Jurkat, Clone E6-1 (cell line): ENCODE measurements around the gene CIAO2A.
"Not testable (repeated sequence)": the region's sequence is repeated elsewhere in the genome, so short reads cannot be mapped to it uniquely, and the experiment has no call there.

Source experiments
- DNase-seq: peaks from one replicate; pipeline ENCODE4 v3.0.0-alpha.2; 2011; ENCODE audit warnings: low read depth, low spot score
- H3K4me3 ChIP-seq: 2 replicates; pipeline ENCODE4 v1.5.1; 2011; ENCODE audit warnings: mild to moderate bottlenecking, low read length, control low read depth, moderate library complexity

CIAO2A gene

DNA sequence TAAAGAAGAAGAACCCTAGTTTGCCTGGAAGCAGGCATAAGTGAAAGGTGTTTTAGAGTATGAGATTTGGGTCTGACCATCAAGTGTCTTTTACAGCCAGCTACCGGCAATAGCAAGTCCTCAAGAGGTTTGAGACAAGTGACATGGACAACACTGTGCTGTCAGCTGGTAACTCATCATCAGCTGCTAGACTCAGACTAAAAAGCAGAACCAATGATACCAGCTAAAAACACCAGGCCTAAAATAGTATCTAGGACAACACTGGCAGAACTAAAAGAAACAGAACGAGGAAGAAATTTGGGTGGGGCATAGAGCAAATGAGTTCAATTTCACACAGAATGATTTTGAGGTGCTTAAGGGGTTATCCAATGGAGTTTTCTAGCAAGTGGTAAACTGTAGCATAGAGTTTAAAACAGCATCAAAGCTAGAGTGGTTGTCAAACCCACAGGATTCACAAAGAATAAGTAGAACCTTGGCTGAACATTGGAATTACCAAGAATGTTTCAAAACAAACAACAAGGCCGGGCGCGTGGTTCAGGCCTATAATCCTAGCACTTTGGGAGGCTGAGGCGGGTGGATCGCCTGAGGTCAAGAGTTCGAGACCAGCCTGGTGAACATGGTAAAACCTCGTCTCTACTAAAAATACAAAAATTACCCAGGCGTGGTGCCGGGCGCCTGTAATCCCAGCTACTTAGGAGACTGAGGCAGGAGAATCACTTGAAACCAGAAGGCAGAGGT is 3.9 kb downstream of the CIAO2A start:
- H3K4me3 ChIP-seq = no peak overlapping the region
- DNase-seq = no peak

DNA sequence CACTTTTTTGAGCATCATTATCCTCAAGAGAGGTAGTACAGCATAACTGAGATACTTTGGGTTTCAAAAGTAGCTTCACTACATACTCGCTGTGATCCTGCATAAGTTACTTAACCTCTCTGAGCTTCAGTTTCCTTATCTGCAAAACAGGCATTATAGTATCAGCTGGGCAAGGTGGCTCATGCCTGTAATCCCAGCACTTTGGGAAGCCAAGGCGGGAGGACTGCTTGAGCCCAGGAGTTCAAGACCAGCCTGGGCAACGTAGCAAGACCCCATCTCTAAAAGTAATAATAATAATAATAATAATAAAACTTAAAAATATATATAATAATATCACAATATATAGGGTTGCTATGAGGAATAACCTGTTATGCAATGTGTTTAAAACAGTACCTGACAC is 10.9 kb downstream of the CIAO2A start:
- no peak overlapping the region for H3K4me3 ChIP-seq
- DNase-seq = no peak

DNA sequence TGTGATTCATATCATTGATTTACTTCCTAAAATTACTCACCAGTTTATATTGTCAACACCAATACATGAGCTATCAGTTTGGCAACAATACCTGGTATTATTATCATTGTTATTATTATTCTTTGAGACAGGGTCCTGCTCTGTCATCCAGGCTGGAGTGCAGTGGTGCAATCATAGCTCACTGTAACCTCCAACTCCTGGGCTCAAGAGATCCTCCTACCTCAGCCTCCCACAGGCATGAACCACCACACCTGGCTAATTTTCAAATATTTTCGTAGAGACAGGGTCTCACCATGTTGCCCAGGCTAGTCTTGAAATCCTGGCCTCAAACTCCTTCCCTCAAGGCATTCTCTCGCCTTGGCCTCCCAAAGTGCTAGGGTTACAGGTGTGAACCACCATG is 20.1 kb downstream of the CIAO2A start:
- H3K4me3 ChIP-seq, DNase-seq: not testable (repeated sequence)

DNA sequence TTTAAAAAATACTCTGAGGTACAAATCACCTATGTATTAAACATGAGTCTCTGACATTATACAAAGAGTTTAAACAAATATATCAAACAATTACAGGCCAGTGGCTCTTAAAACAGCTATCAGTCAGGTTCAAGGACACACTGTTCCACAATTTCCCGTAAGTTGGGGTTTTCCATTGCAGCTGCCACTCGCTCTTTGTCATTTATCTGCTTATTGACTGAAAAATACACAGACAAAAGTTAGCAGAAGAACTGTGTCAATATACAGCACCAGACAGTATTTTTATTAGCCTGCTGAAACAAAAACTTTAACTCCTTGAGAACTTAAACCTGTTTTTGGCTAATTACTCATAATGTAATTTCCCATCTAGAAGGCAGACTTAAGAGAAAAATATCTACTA is 20.8 kb downstream of the CIAO2A start:
- no peak overlapping the region for H3K4me3 ChIP-seq
- no peak for DNase-seq

DNA sequence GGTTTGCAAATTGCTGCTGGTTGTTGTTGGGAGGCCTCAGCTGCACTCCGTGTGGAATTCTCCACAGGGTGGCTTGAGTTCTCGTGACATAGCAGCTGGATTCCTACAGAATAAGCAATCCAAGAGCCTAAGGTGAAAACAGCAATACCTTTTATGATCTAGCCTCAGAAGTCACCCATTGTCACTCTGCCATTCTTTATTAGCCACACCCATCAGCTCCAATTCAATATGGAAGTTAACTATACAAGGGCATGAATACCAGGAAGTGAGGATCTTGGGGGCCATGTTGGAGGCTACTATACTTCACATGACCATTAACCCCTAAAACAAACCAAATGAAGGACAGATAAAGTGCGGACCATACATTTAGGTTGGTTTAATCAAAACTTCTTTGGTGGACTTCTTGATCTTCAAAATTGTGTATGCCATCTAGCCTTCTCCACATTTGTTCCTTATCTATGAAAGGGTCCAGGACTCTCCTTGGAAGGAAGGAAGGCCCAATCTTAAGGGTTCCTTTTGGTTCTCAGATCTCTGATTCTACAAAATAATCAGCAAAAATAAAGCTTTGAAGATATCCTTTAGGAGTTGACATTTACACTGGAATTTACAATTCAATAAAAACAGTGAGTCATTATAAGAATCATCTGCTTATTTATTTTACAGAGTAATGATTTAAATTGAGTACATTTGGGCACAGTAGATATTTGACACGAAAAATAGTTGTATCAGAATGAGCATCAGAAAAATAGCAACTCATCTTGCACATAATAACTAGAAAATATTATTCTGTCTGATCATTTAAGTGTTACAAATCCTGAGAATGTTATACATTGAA is 21.5 kb downstream of the CIAO2A start:
- no peak for DNase-seq
- no peak overlapping the region for H3K4me3 ChIP-seq

DNA sequence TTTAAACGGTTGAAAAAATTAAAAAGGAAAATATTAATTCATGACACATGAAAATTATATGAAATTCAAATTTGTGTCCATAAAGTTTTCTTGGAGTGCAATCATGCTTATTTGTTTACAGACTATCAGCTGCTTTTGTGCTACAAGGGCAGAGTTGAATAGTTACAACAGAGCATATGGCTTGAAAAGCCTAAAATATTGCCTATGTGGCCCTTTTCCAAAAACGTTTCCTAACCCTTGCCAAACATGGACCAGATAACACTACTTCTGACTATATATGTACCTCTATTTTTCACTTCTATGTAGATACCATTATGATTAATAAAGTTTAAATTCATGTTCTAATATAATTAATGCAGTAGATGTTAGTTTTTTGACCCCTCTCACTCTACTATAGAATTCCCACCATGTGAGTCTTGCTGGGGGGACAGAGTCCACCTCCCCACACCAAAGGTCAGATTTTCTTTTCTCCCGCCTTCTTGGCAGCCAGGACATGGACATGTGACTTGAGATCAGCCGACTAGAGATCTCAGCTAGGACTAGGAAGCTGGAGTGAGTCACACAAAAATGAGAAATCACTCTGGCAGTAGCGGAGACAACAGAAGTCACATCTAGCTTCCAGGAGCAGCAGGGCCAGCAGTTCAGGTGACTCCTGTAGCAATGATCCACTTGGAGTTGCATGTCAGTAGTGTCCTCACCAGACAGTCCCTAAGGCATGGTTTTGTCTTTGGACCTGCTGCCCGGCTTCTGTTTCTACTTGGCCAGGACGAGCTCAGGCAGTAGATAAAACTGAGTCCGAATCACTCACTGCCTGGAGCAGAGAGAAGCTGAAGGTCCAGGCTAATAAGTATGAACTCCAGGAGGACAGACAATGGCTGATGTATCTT is 22.4 kb downstream of the CIAO2A start:
- no peak overlapping the region for H3K4me3 ChIP-seq
- DNase-seq = no peak

DNA sequence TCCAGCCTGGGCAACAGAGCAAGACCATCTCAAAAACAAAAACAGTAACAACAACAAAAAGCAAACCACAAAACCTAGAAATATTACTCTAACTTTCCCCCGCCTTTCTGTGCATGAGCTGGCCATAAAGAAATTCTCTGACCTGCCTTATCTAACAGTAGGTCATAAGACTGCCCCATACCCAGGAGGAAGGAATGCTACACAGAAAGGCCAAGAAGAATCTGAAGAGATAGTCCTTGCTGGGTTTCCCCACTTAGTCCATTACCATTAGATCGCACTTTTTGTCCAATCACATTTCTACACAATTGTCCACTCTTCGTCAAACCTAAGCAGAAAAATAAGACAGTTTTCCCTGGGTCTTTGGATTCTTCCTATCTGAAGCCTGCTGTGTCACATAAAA is 23.5 kb downstream of the CIAO2A start:
- H3K4me3 ChIP-seq = no peak overlapping the region
- DNase-seq = no peak

DNA sequence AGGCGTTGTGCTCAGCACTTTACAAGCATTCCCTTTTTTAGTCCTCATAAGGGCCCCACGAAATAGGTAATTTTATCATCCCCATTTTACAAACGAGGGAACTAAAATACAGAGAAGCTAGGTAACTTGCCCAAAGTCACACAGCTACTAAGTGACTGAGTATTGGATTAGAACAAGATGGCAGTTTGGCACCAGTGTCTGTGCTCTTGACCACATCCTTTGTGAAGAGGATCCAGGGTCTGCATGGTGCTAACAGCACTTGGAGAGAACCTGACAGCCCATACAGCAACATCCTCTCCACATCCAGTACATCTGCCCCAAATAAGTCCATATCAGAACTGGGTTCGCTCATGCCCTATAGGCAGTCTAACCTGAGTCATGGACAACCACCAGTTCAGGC is 25.5 kb downstream of the CIAO2A start:
- DNase-seq = peak; percentile 67
- H3K4me3 ChIP-seq = no peak overlapping the region

DNA sequence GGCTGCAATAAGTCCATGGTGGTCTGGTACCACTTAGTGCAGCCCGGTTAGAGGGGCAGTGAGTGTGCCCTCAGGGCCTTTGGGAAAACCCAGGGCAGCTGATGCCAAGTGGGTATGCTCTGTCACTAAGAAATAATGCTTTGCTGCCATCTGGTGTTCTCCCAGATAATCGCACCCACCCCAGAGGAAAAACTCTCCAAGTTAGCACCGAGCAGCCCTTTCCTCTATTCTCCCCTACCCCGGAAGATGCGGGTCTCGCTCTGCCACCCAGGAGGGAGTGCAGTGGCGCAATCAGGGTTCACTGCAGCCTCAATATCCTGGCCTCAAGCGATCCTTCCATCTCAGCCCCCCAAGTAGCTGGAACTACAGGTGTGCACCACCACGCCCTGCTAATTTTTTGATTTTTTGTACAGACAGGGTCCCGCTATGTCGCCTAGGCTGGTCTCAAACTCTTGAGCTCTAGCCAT is 26.0 kb downstream of the CIAO2A start:
- peak; percentile 75 for DNase-seq
- H3K4me3 ChIP-seq = peak overlapping the region; percentile 11; the same call in 1 of the 2 replicates

DNA sequence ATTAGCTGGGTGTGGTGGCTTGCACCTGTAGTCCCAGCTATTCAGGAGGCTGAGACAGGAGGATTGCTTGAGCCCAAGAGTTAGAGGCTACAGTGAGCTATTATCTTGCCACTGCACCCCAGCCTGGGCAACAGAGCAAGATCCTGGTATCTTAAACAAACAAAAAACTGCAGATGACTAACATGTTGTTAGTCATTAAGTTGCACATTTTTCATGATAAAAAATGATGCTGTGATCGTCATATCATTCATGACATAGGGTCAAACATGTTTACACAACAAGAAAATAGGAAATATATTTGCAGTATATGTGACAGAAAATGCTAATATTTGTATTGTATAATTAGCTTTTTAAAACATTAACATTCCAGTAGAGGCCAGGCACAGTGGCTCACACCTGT is 27.2 kb downstream of the CIAO2A start:
- H3K4me3 ChIP-seq = no peak overlapping the region
- no peak for DNase-seq

DNA sequence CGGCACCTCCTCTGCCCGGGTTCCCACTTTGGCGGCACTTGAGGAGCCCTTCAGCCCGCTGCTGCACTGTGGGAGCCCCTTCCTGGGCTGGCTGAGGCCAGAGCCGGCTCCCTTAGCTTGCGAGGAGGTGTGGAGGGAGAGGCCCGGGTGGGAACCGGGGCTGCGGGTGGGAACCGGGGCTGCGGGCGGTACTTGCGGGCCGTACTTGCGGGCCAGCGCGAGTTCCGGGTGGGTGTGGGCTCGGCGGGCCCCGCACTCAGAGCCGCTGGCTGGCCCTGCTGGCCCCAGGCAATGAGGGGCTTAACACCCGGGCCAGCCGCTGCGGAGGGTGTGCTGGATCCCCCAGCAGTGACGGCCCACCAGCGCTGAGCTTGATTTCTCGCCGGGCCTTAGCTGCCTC is 32.9 kb downstream of the CIAO2A start:
- no peak overlapping the region for H3K4me3 ChIP-seq
- DNase-seq = no peak

DNA sequence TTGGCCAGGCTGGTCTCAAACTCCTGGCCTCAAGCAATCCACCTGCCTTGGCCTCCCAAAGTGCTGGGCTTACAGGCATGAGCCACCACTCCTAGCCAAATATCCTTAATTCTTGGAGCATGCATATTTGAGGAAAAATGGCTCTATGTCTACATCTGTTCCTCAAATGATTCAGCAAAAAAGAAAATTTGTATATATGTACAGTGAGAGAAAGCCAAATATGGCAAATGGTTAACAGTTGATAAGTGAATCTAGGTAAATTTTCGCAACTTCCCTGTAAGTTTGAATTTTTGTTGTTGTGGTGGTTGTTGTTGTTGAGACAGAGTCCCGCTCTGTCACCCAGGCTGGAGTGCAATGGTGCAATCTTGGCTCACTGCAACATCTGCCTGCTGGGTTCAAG is 34.5 kb downstream of the CIAO2A start:
- DNase-seq, H3K4me3 ChIP-seq: not testable (repeated sequence)

DNA sequence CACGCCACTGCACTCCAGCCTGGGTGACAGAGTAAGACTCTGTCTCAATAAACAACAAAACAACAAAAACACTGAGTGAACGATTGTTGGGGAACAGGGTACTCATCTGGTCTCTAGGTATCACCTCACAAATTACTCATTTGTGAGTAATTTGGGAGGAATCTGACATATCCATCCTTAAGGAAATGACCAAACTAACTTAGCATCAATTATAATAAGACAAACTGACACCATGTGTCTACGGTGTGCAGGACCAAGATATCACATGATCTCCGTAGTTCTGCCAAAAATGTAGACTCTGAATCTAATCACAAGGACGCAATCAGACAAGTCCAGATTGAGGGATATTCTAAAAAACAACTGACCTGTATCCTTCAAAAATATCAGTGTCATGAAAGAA is 35.4 kb downstream of the CIAO2A start:
- no peak overlapping the region for H3K4me3 ChIP-seq
- no peak for DNase-seq

DNA sequence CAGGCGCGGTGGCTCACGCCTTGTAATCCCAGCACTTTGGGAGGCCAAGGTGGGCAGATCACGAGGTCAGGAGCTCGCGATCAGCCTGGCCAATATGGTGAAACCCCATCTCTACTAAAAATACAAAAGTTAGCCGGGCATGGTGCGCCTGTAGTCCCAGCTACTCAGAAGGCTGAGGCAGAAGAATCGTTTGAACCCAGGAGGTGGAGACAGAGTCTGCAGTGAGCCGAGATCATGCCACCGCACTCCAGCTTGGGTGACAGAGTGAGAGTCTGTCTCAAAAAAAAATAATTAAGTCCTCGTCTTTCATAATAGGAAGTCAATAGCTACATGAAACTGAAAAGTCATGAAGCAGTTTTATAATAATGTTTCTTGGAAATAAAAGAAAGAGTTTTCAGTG is 40.0 kb downstream of the CIAO2A start:
- H3K4me3 ChIP-seq, DNase-seq: not testable (repeated sequence)

DNA sequence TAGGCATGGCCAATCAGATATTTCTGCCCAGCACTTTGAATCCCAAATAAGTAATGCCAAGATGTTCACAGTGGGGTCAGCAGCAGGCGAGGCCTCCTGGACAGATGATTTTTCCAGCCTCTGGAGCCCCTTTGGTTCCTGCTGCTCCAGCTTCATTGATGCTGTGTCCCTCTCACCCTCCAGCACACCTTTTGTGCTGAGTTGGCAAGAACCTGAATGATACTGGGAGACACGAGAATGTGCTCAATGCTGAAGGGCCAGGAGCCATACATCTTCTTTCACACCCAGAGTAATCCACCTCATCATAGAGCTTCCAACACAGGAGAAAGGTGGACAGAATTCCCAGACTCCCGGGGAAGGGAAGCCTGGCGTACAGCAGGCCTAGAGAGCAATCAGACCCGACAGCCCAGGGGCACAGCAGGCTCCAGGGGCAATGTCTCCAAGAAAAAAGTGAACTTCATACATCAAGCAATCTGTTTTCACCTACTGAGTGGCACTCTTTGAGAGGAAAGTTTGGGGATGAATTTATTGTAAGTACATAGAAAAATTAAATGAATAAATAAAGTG is 40.6 kb downstream of the CIAO2A start:
- no peak for DNase-seq
- no peak overlapping the region for H3K4me3 ChIP-seq

DNA sequence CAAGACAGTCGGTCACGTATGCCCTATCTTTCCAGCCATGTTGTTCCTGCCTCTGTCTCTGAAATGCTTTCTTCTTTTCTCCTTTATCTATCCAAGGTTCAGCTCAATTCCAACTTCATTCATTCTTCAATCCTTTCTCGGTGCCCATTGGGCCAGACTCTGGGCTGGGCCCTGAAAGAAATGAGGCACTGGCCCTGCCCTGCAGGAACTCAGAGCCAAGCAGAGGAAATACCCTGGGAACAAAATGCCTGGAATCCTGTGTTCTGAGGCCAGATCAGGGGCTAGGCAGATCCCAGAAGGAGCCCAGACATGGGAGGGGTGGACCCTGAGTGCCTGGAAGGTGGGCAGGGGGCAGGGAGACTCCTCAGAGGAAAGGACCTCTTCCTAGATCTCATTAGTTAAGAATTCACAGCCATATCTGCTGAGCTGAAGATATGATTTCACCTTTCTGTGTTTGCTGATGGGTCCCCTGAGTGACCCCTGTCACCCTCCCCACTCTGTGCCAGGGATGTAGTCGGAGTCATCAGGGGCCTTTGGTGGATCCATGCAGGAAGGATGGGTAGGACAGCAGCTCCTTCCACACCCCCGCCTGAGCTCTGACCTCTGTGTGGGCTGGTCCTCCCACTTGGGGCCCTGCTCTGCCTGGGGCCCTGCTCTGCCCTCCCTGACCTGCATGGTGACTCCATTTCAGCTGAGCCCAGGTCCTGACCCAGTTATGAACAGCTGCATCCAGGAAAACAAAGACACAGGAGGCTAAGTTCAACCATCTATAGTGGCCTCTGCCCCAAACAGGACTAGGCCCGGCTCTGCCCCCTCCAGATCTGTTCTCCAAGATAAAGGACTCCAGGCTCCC is 42.0 kb downstream of the CIAO2A start:
- no peak for DNase-seq

DNA sequence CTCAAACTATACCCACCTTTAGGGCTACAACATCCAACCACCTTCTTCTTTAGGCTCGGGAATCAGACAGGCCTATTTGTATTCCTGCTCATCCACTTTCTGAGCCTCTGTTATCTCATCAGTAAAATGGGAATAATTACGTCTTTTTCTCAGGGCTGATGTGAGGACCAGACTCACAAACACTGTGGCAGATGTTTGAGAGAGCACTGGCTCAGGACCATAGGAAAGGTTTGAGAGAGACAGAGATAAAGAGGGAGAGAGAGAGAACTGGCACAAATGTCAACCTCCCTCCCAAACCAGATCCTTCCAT is 42.6 kb downstream of the CIAO2A start:
- DNase-seq = no peak
- H3K4me3 ChIP-seq = no peak overlapping the region

More for the DNA sequence above, 42.0 kb downstream of the CIAO2A start:
- H3K4me3 ChIP-seq = no peak overlapping the region

DNA sequence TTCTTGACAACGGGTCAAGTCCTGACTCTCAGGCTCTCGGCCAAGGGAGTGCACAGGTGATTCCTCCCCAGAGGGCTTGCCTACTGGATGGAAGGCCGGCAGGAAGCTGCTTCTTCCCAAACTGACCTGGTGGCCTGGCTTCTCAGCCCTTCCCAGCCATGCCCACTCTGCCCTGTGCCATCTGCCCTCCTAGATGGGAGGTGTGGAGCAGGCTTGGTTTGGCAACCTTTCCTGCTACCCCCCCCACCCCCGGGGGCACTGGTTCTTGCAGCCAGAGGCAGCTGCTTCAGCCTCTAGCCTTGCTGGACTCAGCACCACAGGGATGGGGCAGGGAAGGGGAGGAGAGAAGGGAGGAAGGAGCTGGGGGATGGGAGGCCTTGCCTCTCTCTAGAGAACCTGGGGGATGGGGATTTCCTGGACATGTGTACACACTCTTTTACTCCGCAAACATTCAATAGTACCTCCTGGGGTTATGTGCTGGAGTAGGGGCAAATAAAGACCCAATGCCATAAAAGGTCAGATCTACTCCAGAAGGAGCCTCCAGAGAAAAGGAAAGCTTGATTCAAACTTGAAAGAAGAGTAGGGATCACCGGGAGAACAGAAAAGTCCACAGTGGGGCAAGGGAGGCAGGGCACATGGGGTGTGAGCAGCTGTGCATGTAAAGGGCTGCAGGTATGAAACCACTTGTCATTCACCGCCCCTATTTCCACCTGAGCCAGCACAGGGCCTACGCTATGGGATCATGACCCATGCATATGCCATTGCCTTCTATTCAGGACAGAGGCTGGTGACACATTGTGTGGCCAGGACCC is 43.2 kb downstream of the CIAO2A start:
- DNase-seq = no peak
- H3K4me3 ChIP-seq = no peak overlapping the region
